ENCODE measurements around the gene CFAP61.

CFAP61 gene

DNA sequence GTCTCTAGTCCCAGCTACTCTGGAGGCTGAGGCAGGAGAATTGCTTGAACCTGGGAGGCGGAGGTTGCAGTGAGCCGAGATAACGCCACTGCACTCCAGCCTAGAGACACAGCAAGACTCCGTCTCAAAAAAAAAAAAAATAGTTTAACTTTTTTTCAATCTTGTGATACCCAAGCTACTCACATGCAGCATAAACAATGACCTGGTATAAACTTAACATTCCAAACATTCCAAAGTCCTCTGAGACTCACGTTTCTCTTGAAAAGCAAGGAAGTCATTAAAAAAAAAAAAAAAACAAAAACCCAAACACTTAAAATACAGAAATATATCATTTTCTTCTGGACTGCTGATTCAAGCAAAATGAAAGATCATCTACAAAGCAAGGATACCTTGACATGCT, 14.4 kb upstream of the CFAP61 start:
- DNase-seq = no peak

GRCh38 chr20:20038586-20038985, 13.7 kb upstream of the CFAP61 start:
- DNase-seq = no peak

- DNase-seq = no peak
These were observed 12.5 kb upstream of the CFAP61 start for GRCh38 chr20:20039752-20040387.

GRCh38 chr20:20051767-20052073, 612 bp upstream of the CFAP61 start:
- no peak for DNase-seq

DNA sequence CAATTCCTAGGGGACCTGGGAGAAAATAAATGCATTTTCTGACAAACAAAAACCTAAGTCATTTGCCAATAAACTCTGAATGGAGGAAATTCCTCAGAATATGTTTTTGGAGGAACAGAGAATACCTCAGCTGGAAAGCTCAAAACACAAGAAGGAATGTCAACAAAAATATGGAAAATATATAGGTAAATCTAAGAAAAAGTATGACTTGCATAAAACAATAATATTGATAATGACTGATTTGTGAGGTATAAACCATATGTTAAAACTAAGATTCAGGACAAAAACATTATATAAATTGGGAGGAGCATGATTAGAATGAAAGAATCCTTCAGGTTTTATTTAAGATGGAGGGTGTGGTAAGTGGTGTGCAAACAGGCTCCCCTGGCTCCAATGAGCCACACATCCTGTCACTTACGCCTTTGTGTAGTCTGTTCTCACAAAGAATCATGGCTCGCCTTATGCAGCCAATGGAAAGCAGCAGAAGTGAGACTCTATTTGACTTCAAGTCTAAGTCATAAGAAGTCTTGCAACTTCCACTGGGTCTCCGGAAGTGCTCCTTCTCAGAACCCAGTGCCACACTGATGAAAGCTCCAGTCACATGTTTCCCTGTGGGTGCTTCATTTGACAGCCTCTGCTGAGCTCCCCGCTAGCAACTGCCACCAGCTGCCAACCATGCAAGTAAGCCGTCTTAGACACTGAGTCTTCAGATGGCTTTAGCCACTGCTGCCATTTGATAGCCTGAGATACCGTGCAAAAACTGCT, 8.1 kb downstream of the CFAP61 start:
- DNase-seq = no peak

GRCh38 chr20:20063941-20064702, 11.8 kb downstream of the CFAP61 start:
- no peak for DNase-seq

GRCh38 chr20:20065361-20065760, 13.0 kb downstream of the CFAP61 start:
- no peak for DNase-seq

GRCh38 chr20:20070871-20071726, 18.8 kb downstream of the CFAP61 start:
- no peak for DNase-seq

- DNase-seq = peak; percentile 63
These were observed 21.6 kb downstream of the CFAP61 start for GRCh38 chr20:20073801-20074371.

DNA sequence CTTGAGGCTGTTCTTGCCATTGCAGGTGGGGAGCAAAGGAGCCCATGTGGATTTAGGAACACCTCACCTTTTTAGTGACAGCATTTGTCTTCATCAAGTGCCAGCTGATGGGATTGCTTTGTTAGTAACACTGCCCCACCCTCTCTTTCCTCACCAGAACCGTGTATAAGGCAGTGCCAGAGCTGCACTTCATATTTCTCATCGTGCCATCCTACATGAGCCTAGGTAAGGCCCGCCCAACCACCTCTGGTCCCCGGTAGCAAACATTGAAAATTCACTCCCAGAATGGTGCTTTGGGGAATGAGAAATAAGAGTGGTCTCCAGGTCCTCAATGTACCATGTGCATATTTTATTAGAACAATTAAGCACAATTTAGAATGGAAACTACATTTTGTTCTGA, 22.7 kb downstream of the CFAP61 start:
- no peak for DNase-seq

DNA sequence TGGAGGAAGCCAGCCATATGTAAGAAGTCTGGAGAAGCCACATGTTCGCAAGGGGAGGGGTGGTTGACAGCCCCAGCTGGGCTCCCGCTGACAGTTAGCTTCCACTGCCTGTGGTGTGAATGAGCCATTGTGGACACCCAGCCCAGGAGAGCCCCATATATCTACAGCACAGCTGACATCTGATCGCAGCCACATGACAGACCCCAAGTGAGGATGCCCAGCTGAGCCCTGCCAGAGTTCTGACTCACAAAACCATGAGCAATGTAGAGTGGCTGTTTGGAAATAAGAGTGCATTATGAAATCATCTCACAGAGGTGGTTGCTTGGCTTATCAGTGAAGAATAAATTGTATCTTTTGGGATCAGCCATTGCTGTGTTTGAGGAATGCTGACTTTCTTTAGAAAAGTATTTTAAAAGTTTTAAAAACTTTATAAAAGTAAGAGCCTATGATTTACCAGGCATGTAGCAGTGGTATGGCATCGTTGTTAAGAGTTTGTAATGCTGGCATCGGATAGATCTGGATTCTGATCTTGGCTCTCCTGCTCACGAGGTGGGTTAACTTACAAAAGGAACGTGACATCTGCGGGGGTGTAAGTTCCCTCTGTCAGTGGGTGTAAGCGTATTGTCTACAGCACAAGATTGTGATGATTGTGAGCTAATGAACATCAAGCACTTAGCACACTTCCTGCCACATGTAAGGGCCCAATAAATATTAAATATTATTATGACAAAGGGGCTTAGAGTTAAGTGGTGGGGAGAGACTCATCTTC, 24.1 kb downstream of the CFAP61 start:
- no peak for DNase-seq

GRCh38 chr20:20078041-20078440, 25.7 kb downstream of the CFAP61 start:
- DNase-seq = no peak

- no peak for DNase-seq
These were observed 26.9 kb downstream of the CFAP61 start for GRCh38 chr20:20079102-20079784.

GRCh38 chr20:20083807-20084206, 31.5 kb downstream of the CFAP61 start:
- DNase-seq = peak; percentile 46

DNA sequence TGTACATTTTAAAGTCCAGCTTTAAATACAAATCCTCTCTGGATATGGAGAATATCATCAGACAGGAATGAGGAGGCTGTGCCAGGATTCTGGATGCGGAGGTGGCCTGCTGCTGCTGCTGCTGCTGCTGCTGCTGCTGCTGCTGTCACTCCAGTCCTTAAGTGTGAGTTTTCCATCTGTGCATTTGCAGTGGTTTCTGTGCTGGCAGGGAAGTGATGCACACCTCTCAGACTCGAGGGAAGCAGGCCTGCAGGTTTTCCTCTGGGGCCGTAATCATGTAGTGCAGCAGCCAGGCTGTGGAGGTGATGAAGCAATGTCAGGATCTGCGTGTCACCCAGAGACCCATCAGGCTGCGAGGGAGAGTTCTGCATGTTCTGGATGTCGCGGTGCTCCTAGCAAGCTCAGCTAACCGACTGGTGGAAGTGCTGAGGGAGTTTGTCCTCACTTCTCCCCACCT, 32.0 kb downstream of the CFAP61 start:
- peak; percentile 33 for DNase-seq

DNA sequence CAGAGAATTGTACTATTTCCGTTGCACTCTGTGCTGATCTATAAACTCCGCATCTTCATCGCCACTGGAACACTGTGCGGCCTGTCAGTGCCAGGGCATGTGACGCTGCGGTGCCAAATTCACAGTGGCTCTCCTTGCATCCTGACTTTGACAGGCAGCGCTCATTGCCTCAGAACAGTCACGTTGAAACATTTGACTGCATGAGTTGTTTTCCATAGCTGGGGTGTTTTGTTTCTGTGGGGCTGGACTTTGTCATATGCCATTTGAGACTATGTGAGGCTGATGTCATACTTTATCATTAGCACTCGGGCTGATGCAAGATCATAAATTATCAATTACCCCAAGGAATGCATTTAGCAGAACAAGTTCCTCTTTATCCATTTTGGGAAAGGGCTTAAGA, 32.7 kb downstream of the CFAP61 start:
- DNase-seq = no peak

GRCh38 chr20:20085812-20086211, 33.5 kb downstream of the CFAP61 start:
- no peak for DNase-seq

GRCh38 chr20:20089018-20089417, 36.7 kb downstream of the CFAP61 start:
- no peak for DNase-seq

GRCh38 chr20:20089939-20090338, 37.6 kb downstream of the CFAP61 start:
- no peak for DNase-seq

DNA sequence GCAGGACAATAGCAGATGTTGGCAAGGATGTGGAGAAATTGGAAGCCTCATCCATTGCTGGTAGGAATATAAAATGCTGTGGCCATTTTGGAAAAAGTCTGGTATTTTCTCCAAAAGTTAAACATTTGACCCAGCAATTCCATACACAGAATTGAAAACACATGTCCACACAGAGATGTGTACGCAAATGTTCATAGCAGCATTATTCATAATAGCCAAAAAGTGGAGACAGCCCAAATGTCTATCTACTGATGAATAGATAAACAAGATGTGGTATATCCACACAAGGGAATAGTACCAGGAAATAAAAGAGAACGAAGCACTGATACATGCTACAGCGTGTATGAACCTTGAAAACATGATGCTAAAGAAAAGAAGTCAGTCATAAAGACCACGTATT, 40.5 kb downstream of the CFAP61 start:
- no peak for DNase-seq

- no peak for DNase-seq
These were observed 42.1 kb downstream of the CFAP61 start for GRCh38 chr20:20094410-20094809.
